Activated naive CD4-positive, alpha-beta T cell treated with anti-CD3 and anti-CD28 coated beads, Interleukin-2, amount 50 U/mL, for 16 hours (primary cell): Measurements from ENCODE around the gene SORBS1.

Experiments
- DNase-seq: peaks from one replicate; pipeline ENCODE4 v3.0.0-alpha.2; 2020

SORBS1 gene

DNA sequence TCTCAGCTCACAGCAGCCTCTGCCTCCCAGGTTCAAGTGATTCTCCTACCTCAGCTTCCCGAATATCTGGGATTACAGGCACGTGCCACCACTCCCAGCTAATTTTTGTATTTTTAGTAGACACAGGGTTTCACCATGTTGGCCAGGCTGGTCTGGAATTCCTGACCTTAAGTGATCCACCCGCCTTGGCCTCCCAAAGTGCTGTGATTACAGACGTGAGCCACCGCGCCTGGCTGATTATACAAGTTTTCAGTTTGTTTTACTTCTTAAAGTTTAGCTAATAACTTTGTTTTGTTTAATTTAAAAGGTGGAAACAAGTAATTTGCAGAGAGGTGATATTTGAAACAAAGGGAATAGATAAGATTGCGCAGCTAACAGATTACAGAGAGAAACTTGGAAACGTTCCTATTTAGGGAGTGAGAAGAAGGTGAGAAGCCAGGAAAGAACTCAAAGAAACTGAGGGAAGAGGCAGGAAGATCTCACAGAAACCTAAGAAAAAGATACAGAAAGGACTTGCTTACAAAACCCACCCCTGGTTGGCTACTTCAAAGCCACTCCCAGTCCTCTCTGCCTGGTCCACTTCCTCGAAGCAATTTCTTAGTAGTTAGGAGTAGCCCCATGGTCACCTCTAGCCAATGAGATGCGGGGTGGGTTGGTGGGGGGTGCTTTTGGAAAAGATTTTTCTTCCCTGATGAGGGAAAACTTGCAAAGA is 255.4 kb downstream of the SORBS1 start:
- DNase-seq = no peak

DNA sequence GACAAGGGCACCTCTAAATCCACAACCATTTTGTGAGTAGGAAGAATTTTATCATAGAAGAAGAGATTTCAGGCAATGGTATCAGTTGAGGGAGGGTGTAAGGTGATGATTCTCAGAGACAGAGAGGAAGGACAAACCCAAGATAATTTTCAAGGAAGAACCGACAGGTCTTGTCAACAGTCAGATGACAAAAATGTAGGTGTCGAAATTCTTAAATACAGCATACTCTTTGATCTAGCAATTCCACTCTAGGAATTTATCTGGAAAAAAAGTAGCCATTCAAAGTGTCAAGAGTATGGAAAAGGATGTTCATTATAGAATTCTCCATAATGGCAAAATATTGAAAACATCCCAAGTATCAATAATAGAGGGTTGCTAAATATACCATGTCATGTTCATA is 256.2 kb downstream of the SORBS1 start:
- DNase-seq = no peak

DNA sequence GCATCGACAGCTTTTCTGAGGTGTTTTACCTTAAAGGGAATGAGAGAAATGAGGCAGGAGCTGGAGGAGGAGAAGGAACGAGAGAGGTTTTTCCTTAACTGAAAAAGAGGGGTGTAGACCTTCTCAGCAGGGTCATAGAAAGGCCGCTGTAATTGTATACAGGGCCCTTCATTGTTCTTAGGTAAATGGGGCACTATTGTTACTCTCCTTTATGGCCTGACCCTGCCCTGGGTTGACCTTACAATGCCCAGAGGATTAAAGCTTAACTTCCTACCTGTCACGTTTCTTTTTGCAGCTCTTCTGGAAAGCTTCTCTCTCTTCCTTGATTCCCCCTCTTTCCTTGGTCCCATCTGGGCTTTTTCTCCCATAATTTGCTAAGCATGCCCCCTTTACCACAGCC is 256.7 kb downstream of the SORBS1 start:
- no peak for DNase-seq

DNA sequence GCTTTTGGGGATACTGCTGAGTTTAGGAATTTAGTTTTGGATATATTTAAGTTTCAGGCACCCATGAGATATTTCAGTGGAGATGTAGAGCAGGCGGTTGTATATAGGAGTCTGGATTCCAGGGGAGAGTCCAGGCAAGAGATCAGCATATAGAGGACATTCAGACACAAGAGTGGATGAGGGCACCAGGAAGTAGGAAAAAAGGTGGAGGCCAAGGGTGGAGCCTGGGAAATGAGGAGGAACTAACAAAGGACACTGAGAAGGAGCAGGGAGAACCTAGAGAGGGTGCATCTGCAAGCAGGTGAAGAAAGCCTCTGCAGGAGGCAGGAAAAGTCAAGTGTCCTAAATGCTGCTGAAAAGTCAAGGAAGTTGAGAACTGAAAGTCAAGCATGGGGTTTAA is 257.2 kb downstream of the SORBS1 start:
- DNase-seq = no peak

DNA sequence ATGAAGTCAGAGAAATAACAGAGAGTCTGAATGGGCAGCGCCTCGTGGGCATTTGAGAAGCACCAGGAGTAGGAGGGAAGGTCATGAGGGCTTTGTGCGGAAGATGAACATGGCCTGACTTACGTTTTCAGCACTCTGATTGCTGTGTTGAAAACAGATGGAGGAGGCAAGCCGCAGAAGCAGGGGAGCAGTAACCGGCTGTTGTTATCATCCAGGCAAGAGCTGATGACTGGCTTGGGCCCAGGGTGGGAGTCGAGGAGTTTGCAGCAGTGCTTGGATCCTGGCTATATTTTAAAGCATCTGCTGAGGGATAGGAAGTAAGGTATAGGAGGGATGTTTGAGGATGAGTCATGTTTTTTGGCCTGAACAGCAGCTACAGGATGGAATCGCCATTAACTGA is 257.6 kb downstream of the SORBS1 start:
- no peak for DNase-seq

DNA sequence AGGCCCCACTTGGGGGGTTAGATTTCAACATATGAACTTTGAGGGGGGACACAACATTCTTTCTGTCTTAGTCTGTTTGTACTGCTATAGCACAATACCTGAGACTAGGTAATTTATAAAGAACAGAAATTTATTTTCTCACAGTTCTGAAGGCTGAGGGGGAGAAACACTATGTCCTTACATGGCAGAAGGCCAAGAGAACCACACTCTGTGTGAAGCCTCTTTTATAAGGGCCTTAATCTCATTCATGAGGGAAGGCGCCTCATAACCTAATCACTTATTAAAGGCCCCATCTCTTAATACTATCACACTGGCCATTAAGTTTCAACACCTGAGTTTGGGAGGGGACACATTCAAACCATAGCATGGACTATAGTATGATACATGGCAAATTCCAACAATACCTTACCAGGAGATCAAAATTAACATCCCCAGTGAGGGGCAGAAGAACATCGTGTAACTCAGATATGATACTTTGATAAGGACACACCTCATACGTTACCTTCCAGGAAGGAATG is 261.1 kb downstream of the SORBS1 start:
- no peak for DNase-seq

DNA sequence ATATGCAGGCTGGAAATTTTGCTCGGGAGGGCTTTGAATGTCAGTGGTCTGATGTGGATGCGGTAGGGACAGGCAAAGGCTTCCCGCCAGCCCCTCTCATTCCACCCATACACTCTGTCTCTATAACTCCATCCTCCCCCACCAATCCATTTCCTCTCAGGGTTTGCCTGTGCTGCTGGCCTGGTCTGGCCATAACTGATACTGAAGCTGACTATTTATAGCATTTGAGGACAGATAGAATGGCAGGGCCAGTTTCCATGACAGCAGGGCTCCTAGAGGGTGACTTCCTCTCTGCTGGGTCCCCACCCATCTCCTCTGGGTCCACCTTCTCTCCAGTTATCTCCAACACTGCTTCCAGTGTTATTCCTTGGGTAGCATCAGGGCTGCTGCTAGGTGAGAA is 263.8 kb downstream of the SORBS1 start:
- no peak for DNase-seq

DNA sequence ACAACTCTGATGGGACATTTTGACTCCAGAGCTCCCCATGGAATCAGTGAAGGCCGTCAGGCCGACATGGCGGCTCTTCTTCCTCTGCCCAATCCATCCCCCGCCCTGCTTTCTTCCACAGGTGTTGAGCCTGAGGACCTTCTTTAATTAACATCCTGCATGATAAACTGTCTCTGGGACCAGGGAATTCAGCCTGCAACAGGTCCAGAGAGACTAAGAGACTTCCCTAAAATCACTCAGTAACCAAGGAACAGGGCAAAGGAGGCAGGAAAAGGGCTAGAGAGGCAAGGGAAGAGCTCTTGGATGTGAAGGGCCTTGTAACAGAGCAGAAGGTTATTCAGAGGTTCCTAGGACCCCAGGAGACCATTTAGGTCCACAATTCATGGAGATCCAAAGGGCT is 264.4 kb downstream of the SORBS1 start:
- DNase-seq = no peak

DNA sequence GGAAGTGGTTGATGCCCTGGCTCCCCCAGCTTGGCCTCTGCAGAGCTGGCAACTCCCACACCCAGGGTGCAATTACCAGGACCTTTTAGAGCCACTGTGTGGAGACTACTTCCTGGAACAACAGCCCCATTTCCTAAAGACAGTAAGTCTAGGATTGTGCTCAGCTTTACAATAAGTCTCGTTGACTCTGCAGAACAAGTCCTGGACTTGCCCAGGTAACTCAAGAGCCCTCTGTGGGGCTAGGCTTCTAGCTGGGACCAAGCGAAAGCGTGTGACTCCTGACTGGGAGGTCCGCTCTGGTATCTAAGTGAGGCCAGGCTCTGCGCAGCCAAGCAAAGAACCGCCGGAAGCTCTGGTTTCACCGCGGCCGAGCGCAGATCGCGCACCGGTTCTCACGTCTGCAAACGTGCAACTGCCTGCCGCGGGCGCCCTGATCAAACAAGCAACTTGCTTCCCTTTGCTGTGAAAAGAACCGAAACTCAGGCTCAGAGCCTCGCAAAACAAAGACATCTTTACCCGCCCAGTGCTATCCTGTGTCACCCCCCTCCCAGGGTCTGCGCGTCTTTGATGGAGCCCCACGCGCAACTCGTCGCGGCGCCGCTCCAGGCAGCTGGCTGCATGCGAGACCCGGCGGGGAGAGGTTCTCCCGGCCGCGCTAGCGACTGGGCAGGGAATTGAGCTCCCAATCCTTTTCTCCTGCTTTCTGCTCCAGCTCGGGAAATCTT is 266.0 kb downstream of the SORBS1 start:
- DNase-seq = no peak

DNA sequence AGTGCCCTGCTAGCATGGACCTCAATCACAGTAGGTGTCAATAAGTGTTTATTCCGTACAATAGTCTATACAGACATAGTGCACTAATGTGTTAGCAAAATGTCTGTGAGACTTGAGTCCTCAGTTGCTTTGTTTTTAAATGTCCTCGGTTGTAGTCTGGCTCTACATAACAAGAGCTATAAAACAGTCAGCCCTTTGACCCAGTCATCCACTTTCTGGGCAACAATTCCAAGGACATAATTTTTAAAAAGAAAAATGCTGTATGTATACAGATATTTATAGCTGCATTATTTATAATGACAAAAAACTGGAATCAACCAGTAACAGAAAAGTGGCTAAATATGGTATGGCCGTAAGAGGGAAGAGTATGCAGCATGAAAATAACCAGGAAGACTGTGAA is 267.5 kb downstream of the SORBS1 start:
- no peak for DNase-seq

DNA sequence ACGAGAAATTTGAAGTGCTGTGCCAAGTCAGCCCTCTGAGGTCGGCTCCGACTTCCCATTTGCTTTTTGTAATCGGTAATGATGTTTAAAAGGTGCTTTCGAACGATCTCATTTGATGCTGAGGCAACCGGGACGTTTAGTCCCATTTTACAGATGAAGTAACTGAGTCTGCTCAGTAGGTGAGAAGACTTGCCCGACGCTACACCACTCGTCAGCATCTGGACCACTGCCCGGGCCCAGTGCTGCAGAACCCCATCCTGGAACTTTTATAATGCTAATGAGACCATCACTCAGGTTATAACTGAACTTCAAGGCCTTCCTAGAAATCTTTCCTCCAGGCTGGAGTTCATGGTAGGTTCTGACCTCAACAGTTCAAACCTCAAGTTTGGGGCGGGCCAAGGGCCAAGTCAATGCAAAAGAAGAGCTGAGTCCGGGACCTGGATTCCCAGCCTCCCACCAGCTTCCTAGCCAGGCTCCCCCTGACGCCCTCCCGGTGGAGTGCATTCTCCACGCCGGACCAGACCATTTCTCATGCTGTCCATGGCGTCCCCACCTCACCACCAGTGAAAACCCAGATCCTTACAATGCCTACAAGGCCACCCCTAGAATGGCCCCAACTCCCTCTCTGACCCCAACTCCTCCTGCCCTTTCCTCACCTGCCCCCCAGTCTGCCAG is 269.7 kb downstream of the SORBS1 start:
- DNase-seq = no peak

DNA sequence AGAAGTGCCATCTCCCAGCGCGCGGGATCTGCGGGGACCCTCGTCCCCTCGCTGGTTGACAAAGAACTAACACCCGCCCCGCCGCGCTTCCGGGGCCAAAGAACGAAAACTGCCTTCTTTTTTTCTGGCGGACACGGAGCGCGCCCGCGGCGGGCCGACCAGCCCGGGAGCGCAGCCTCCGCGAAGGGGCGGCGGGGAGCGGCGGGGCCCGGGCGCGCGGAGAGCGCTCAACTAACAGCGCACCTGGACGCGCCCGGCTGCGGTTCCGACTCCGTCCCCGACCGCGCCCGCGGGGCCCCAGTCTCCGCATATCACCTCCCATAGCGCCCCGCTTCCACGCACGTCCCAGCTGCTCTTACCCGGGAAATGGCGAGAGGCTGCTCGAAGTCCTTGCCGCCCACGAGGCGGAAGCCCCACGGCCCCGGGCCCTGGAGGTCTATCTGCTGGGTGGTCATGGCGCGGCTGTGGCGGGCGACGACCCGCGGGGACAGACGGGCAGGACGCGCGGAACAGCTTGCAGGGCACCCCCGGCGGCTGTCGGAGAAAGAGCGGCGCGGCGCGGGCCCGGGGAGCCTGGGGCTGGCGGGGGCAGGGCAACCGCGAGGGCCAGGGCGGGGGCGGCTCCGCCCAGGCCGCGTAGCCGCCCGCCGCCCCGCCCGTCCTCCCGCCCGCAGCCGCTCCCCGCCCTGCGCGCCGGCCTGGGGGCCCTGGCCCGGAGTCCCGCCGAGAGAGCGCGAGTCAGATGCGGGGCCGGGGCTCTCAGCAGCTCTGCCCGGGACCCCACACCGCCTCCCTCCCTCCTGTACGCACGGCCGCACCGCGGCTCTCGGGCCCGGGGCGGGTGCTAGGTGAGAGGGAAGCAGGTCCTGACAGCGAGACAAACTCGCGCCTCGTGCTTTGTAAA is 270.5 kb downstream of the SORBS1 start, which contains the start of gene PDLIM1:
PDLIM1 (minus strand) TSS at position 543 of the 904 bp plus-strand sequence; CDS start at position 455, 88 bp downstream.
- no peak for DNase-seq

DNA sequence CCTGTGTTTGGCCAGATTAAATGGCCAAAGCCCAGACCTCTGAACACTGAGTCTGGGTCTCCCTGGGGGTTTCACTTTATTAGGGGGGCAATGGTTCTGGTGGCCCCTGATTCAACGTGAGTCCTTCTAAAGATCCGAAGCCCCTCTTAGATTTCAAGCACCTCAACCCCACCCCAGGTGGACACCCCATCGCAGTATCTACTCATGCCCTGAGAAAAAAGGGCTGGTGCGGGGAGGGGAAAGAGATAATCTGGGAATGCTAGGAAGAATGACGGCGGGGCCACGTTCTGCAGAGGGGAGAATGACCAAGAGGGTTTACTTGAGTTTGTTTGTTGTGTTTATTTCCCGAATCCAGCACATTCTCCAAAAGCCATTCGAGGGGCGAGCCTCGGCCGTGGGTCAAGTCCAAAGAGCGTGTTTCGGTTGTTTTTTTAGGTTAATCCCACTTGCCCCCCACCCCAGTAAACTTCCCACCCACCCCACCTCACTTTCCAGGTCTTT is 271.2 kb downstream of the SORBS1 start:
- DNase-seq = no peak

DNA sequence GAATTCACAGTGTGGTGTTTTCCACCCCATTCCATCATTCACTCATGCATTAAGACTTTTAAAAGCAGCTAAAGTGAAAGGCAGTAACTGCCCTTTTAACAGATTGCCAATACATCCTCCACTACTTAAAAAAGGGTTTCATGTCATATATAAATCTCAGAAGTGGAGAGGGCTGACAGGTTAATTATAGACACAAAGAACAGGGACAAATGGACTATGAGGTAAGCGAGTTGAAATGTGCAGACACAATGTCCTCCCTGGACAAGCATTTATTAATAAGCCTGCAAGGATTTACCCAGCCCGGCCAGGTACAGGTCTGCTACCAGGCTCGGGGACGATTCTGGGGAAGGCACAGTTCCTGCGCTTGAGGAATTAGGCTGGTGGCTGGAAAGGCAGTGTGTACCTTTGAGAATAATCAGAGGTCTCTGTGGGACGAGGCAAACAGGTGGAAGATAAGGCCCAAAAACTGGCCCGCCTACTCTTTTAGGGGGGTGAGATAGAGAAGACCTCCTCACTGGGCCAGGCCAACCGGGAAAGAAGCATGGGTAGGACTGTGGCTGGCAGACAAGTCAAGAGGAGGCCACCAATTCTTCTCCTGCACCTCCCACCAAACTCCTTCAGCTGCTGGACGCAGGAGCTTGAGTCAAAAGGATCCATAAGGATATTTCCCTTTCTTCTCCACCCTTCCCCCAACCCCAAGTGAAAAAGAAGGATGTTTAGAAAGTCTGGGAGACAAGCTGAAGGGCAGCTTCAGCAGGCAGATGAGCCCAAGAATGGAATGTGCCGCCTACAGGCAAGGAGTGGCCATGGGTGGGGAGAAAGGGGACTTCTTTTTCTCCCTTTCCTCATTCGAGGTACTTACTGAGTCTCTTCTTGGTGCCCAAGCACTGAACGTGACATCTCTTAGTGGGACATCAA is 271.9 kb downstream of the SORBS1 start:
- DNase-seq = no peak

DNA sequence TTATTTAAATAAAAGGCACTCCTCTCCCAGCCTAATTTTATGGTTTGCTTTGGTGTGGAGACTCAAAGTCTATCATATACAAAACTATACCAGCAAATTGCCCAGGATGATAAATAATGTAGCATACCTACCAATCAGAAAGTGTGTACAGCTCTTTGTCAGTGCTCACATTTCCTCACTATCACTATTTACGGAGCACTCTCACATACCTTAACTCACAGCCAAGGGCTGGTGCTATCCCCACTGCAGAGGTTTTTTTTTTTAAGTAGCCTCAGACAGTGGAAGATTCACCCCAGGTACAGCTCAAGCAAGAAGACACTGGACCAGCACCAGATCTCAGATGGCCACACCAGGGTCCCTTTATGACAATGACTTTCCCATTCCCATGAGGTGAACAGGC is 272.9 kb downstream of the SORBS1 start:
- DNase-seq = no peak

DNA sequence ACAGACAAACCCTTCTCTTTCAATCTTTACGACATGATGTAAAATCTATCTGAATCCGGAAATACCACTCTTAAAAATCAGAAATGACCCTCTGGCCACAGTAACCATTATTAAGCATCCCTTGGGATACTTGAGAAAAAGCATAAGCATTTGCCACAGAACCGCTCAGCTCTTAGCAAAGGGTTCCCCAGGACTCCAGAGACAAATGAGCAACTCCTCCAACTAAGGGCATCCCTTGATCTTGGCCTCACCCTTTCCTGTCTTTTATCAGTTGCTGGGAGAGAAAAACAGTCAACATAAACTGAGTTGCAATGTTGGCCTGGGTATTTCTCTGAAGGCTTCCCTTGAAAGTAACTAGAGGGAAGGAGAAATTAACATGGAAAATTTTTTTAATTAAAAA is 273.9 kb downstream of the SORBS1 start:
- no peak for DNase-seq

DNA sequence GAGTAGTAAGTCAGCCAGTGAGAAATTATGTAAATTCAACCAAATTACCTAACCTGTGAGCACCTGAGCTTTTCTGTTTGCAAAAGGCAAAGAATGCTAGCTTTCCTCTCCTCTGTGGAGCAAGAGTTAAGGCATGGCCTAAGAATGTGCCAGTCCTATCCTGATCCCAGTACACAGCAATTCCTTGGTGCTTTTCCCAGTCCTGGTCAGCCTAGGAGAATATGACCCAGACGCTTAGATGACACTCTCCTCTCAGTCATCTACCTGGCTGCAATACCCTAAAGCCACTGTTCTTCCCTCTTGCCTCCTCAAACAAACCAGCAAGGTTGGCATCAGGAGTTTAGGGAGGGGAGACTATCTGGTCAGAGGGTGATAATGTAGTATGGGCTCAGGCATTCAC is 274.5 kb downstream of the SORBS1 start:
- DNase-seq = no peak

DNA sequence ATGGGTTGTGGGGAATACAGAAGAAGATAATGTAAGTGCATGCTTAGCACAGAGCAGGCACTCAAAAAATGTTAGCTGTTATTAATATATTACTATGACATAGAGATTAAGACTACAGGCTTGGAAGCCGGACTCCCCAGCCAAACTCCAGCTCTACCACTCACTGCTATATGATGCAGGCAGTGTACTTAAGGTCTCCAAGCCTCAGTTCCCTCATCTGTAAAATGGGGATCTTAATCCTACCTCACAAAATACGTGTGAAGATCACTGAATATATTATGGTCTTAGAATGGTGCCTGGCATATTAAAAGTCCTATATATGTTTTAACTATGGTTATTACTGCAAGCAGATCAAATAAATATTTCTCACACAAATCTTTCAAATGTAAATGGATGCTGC is 275.6 kb downstream of the SORBS1 start:
- DNase-seq = no peak

DNA sequence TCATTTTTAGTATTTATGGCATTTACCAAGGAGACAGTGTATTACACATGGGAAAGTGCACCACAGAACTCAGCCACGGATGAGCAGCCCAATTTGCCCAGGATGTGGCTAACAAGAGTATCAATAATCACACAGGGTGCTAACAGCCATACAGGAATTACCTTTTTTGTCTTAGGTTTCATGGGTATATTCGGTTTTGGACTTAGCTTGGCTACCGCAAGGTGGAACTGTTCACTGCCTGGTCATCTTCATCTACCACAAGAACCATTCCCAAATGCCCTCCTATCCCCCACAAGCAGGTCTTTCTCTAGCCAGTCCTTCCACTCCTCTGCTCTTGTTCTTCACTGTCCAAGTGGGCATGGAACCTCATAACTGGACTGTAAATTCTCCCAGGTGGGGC is 276.4 kb downstream of the SORBS1 start:
- DNase-seq = no peak

DNA sequence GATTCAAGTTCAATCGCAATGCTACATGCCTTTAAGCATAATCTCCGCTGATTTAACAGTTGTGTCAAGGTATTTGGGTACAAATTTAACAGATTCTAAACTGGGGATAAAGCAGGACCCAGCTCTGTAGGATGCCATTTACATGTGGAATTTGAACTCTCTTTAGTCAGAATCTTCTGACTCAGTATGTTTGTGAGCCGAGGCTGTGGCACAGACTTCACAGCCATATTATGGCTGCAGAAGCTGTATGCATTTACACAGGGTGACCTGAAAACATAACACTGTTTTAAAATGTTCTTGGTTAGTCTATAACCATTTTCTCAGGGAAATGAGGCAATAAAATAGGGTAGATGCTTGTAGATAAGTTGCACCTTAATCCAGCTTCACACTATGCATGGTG is 279.1 kb downstream of the SORBS1 start:
- no peak for DNase-seq

DNA sequence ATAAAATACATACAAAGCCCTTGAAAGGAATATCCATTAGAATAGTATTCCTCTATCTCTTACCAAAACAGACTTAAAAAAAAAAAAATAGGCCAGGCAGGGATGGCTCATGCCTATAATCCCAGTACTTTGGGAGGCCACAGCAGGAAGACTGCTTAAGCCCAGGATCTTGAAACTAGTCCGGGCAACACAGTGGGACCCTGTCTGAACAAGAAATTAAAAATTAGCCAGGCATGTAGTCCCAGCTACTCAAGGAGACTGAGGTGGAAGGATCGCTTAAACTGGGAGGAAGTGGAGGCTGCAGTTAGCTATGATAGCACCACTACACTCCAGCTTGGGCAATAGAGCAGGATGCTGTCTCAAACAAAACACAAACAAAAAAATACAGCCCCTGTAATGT is 280.0 kb downstream of the SORBS1 start:
- no peak for DNase-seq
